Omental fat pad (tissue), 4 donors: Measurements from ENCODE around the gene HSPA9. TPM values are rescaled to one million over a fixed set of nuclear protein-coding genes. Genes with fewer than 3 reads are reported as not detected.

ENCODE experiments used
- ATAC-seq: fragments of 150-250 bp; one replicate; pipeline ENCODE4 v1.9.1; 2016; ENCODE audit warnings: mild to moderate bottlenecking, moderate library complexity; ENCODE audit not compliant: low FRiP score
- DNase-seq: peaks from one replicate; pipeline ENCODE4 v3.0.0-alpha.2; 2019; ENCODE audit warnings: low spot score
- total RNA-seq, 4 donors: library from RNA; depleted of rRNA; stranded (reverse); fragments of >200 nt; gene quantifications; one replicate each; pipeline ENCODE4 v1.1.0, GENCODE V29; 2016
- TF ChIP-seq, protein P1 (sequence below), 3 donors: fragments of 450-650 bp; IDR thresholded peaks; one replicate each; pipeline ENCODE4 v1.5.1; 2016 to 2017; ENCODE audit warnings: antibody characterized with exemption in 3 of 3, mild to moderate bottlenecking in 3 of 3, moderate library complexity in 2 of 3

Gene HSPA9
- total RNA-seq, 4 donors from 2014 or later, result 212 to 482 (median 318) TPM

GRCh38 chr5:138570871-138571270 is 4.3 kb downstream of the HSPA9 start:
- DNase-seq (no peak), ATAC-seq (no peak)
- TF ChIP-seq, protein P1, sequence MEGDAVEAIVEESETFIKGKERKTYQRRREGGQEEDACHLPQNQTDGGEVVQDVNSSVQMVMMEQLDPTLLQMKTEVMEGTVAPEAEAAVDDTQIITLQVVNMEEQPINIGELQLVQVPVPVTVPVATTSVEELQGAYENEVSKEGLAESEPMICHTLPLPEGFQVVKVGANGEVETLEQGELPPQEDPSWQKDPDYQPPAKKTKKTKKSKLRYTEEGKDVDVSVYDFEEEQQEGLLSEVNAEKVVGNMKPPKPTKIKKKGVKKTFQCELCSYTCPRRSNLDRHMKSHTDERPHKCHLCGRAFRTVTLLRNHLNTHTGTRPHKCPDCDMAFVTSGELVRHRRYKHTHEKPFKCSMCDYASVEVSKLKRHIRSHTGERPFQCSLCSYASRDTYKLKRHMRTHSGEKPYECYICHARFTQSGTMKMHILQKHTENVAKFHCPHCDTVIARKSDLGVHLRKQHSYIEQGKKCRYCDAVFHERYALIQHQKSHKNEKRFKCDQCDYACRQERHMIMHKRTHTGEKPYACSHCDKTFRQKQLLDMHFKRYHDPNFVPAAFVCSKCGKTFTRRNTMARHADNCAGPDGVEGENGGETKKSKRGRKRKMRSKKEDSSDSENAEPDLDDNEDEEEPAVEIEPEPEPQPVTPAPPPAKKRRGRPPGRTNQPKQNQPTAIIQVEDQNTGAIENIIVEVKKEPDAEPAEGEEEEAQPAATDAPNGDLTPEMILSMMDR (IDR thresholded peaks at IDR 0.05), result no peak

DNA sequence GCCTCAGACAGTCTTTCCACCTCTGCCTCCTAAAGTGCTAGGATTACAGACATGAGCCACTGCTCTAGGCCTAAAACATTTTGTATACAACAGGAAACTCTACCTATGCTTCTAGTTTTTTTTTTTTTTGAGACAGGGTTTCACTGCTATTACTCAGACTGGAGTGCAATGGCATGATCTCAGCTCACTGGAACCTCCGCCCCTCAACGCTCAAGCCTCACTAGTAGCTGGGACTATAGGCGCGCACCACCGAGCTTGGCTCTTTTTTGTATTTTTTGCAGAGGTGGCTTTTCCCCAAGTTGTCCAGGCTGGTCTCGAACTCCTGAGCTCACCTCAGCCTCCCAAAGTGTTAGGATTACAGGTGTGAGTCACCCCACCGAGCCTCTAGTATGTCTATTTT is 5.4 kb downstream of the HSPA9 start:
- no peak for ATAC-seq
- TF ChIP-seq, protein P1 (IDR thresholded peaks at IDR 0.05), result no peak

GRCh38 chr5:138568061-138568824 is 7.0 kb downstream of the HSPA9 start:
- ATAC-seq (no peak), DNase-seq (no peak)
- TF ChIP-seq, protein P1 (IDR thresholded peaks at IDR 0.05), result no peak

More for the DNA sequence above, 5.4 kb downstream of the HSPA9 start:
- DNase-seq, result no peak

- TF ChIP-seq, protein P1 (IDR thresholded peaks at IDR 0.05), result no peak
These were observed 8.4 kb downstream of the HSPA9 start for GRCh38 chr5:138566792-138567191.

GRCh38 chr5:138565100-138565821 is 9.9 kb downstream of the HSPA9 start:
- ATAC-seq, result no peak

More at GRCh38 chr5:138566792-138567191, 8.4 kb downstream of the HSPA9 start:
- ATAC-seq, result no peak
- no peak for DNase-seq

DNA sequence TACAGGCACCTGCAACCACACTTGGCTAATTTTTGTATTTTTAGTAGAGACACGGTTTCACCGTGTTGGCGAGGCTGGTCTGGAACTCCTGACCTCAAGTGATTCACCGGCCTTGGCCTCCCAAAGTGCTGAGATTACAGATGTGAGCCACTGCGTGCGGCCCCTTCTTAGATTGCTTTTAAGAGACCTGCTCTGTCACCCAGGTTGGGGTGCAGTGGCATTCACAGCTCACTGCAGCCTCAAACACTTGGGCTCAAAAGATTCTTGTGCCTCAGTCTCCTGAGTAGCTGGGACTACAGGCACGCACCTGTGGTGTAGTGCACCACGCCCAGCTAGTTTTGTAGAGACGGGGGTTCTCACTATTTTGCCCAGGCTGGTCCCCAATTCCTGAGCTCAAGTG is 11.0 kb downstream of the HSPA9 start:
- ATAC-seq, result no peak

More at GRCh38 chr5:138565100-138565821, 9.9 kb downstream of the HSPA9 start:
- TF ChIP-seq, protein P1 (IDR thresholded peaks at IDR 0.05), result no peak
- no peak for DNase-seq

More for the DNA sequence above, 11.0 kb downstream of the HSPA9 start:
- TF ChIP-seq, protein P1 (IDR thresholded peaks at IDR 0.05), result no peak
- DNase-seq, result no peak
